H9 (cell line): ENCODE results near the gene SNED1. TPM values are rescaled to one million over a fixed set of nuclear protein-coding genes. Genes with fewer than 3 reads are reported as not detected.
"Not testable (repeated sequence)": the region's sequence is repeated elsewhere in the genome, so short reads cannot be mapped to it uniquely, and the experiment has no call there.

Source experiments
- DNase-seq: peaks from one replicate; pipeline ENCODE4 v3.0.0-alpha.2; 2017
- H2AFZ ChIP-seq: one replicate; pipeline ENCODE4 v1.6.1; 2013; ENCODE audit warnings: mild to moderate bottlenecking, low read length, control low read depth, moderate library complexity
- H2AK5ac ChIP-seq: 2 replicates; pipeline ENCODE4 v1.6.1; 2013; ENCODE audit warnings: low read length, control low read depth, mixed read lengths; ENCODE audit not compliant: insufficient read length
- H2BK120ac ChIP-seq: one replicate; pipeline ENCODE4 v1.6.1; 2013; ENCODE audit warnings: low read depth, mild to moderate bottlenecking, low read length, control low read depth, inconsistent platforms; ENCODE audit not compliant: poor library complexity, severe bottlenecking
- H2BK12ac ChIP-seq: 2 replicates; pipeline ENCODE4 v1.6.1; 2013; ENCODE audit warnings: low read length, control low read depth, mixed read lengths, low read depth; ENCODE audit not compliant: insufficient read length
- H2BK15ac ChIP-seq: 2 replicates; pipeline ENCODE4 v1.6.1; 2013; ENCODE audit warnings: low read depth, low read length, control low read depth
- H2BK20ac ChIP-seq: one replicate; pipeline ENCODE4 v1.6.1; 2013; ENCODE audit warnings: low read depth, mild to moderate bottlenecking, low read length, control low read depth, inconsistent platforms; ENCODE audit not compliant: poor library complexity, severe bottlenecking
- H2BK5ac ChIP-seq: 2 replicates; pipeline ENCODE4 v1.6.1; 2013; ENCODE audit warnings: low read length, control low read depth, mixed read lengths; ENCODE audit not compliant: insufficient read length
- H3K14ac ChIP-seq: 2 replicates; pipeline ENCODE4 v1.6.1; 2013; ENCODE audit warnings: low read length, control low read depth; ENCODE audit not compliant: insufficient read depth
- H3K18ac ChIP-seq: 2 replicates; pipeline ENCODE4 v1.6.1; 2013; ENCODE audit warnings: low read depth, mild to moderate bottlenecking, mixed read lengths, low read length, control low read depth; ENCODE audit not compliant: insufficient read length
- H3K23ac ChIP-seq: 2 replicates; pipeline ENCODE4 v1.6.1; 2013; ENCODE audit warnings: low read length, control low read depth, mixed read lengths, low read depth; ENCODE audit not compliant: insufficient read length
- H3K23me2 ChIP-seq: 2 replicates; pipeline ENCODE4 v1.6.1; 2013; ENCODE audit warnings: low read depth, mild to moderate bottlenecking, mixed read lengths, low read length, control low read depth; ENCODE audit not compliant: insufficient read length, poor library complexity, severe bottlenecking
- H3K27ac ChIP-seq: 2 replicates; pipeline ENCODE4 v1.5.1; 2013; ENCODE audit warnings: low read length, control low read depth, mixed read lengths, low read depth; ENCODE audit not compliant: insufficient read length
- H3K27me3 ChIP-seq: 2 replicates; pipeline ENCODE4 v1.6.1; 2013; ENCODE audit warnings: low read length, control low read depth, inconsistent platforms; ENCODE audit not compliant: insufficient read depth
- H3K4ac ChIP-seq: 2 replicates; pipeline ENCODE4 v1.6.1; 2013; ENCODE audit warnings: low read depth, mild to moderate bottlenecking, control low read depth, inconsistent platforms, low read length, moderate library complexity
- H3K4me1 ChIP-seq: 2 replicates; pipeline ENCODE4 v1.6.1; 2013; ENCODE audit warnings: low read length, control low read depth, inconsistent platforms; ENCODE audit not compliant: insufficient read depth
- H3K4me2 ChIP-seq: 2 replicates; pipeline ENCODE4 v1.6.1; 2013; ENCODE audit warnings: low read length, control low read depth, mixed read lengths; ENCODE audit not compliant: insufficient read length, insufficient read depth
- H3K56ac ChIP-seq: 2 replicates; pipeline ENCODE4 v1.6.1; 2013; ENCODE audit warnings: low read depth, mild to moderate bottlenecking, mixed read lengths, low read length, control low read depth; ENCODE audit not compliant: insufficient read length
- H3K79me1 ChIP-seq: 2 replicates; pipeline ENCODE4 v1.6.1; 2013; ENCODE audit warnings: low read depth, mild to moderate bottlenecking, moderate library complexity, low read length, control low read depth, inconsistent platforms; ENCODE audit not compliant: insufficient read depth, poor library complexity, severe bottlenecking
- H3K79me2 ChIP-seq: 2 replicates; pipeline ENCODE4 v1.6.1; 2013; ENCODE audit warnings: low read length, control low read depth, inconsistent platforms; ENCODE audit not compliant: insufficient read depth
- H3K9ac ChIP-seq: 2 replicates; pipeline ENCODE4 v1.6.1; 2013; ENCODE audit warnings: low read length, control low read depth, mixed read lengths; ENCODE audit not compliant: insufficient read length; ENCODE audit errors: extremely low read depth
- H3K9me3 ChIP-seq: one replicate; pipeline ENCODE4 v1.6.1; 2013; ENCODE audit warnings: low read depth, low read length, inconsistent platforms; ENCODE audit not compliant: control insufficient read depth
- H3T11ph ChIP-seq: one replicate; pipeline ENCODE4 v1.6.1; 2013; ENCODE audit warnings: mild to moderate bottlenecking, low read length, control low read depth, inconsistent platforms
- H4K20me1 ChIP-seq: one replicate; pipeline ENCODE4 v1.6.1; 2013; ENCODE audit not compliant: control insufficient read depth, insufficient read length, insufficient read depth
- H4K5ac ChIP-seq: 2 replicates; pipeline ENCODE4 v1.6.1; 2013; ENCODE audit warnings: low read depth, mild to moderate bottlenecking, mixed read lengths, low read length, control low read depth; ENCODE audit not compliant: insufficient read length
- H4K8ac ChIP-seq: replicated peaks from 2 replicates; pipeline ENCODE4 v1.6.1; 2013; ENCODE audit warnings: low read length, control low read depth, mixed read lengths, low read depth; ENCODE audit not compliant: insufficient read length
- H4K91ac ChIP-seq: 2 replicates; pipeline ENCODE4 v1.6.1; 2013; ENCODE audit warnings: low read depth, mild to moderate bottlenecking, moderate library complexity, mixed read lengths, low read length, control low read depth; ENCODE audit not compliant: insufficient read length
- H3K27ac Mint-ChIP-seq, 3 experiments: 2 replicates in 2 of 3; 3 replicates in 1 of 3; pipeline ENCODE4 v1.8.0; 2020 to 2021; ENCODE audit warnings: mixed read lengths in 3 of 3, mild to moderate bottlenecking in 1 of 3, moderate library complexity in 1 of 3
- H3K27me3 Mint-ChIP-seq: 2 replicates; pipeline ENCODE4 v1.8.0; 2021; ENCODE audit warnings: low read depth, mild to moderate bottlenecking, moderate library complexity, mixed read lengths
- H3K36me3 Mint-ChIP-seq, 3 experiments: 2 replicates in 2 of 3; 3 replicates in 1 of 3; pipeline ENCODE4 v1.8.0; 2020 to 2021; ENCODE audit warnings: low read depth in 3 of 3, mixed read lengths in 3 of 3; ENCODE audit not compliant: insufficient read depth in 1 of 3
- H3K4me1 Mint-ChIP-seq, 2 experiments: 2 replicates each; pipeline ENCODE4 v1.8.0; 2020; ENCODE audit warnings: mixed read lengths in 2 of 2
- H3K4me3 Mint-ChIP-seq, 2 experiments: 2 replicates in 1 of 2; 3 replicates in 1 of 2; pipeline ENCODE4 v1.8.0; 2020 to 2021; ENCODE audit warnings: mild to moderate bottlenecking in 2 of 2, mixed read lengths in 2 of 2, moderate library complexity in 1 of 2
- H3K9me3 Mint-ChIP-seq, 2 experiments: 2 replicates in 1 of 2; 3 replicates in 1 of 2; pipeline ENCODE4 v1.8.0; 2020; ENCODE audit warnings: mild to moderate bottlenecking in 2 of 2, mixed read lengths in 2 of 2, moderate library complexity in 1 of 2
- CTCF ChIP-seq: fragments of 200-600 bp; sonication (generic); conservative IDR thresholded peaks from 3 replicates; pipeline ENCODE4 v1.8.0; 2021; ENCODE audit warnings: antibody characterized with exemption, mild to moderate bottlenecking
- WGBS: extraction: QIAGEN DNeasy Blood & Tissue Kit; methylation state at CpG from one replicate; pipeline ENCODE4 v1.1.7; 2013; ENCODE audit warnings: missing lambda C conversion rate, low lambda C conversion rate, mixed read lengths; ENCODE audit not compliant: insufficient read length; ENCODE audit errors: extremely low coverage; 5-methylcytosine and 5-hydroxymethylcytosine counted together
- total RNA-seq: library from RNA; stranded (reverse); gene quantifications from 2 replicates; pipeline ENCODE4 v1.2.1, GENCODE V29; 2021

Gene SNED1
- total RNA-seq, 1 experiment from 2014 or later = 2.5 TPM

GRCh38 chr2:240974771-240975572, 23.4 kb upstream of the SNED1 start:
- H3K9me3 ChIP-seq = no peaks in the 10 kb centered on the region
- no peak overlapping the region for H3K14ac ChIP-seq
- H3K27ac ChIP-seq = no peak overlapping the region

GRCh38 chr2:240975903-240976302, 22.5 kb upstream of the SNED1 start:
- H2BK5ac ChIP-seq, H2BK15ac ChIP-seq, H3K23me2 ChIP-seq, H3T11ph ChIP-seq, H3K56ac ChIP-seq, H4K8ac ChIP-seq, DNase-seq, H2AK5ac ChIP-seq, H3K4ac ChIP-seq, H3K4me3 Mint-ChIP-seq, H2BK20ac ChIP-seq, H3K79me1 ChIP-seq, H3K27ac ChIP-seq, H3K36me3 Mint-ChIP-seq, H3K9ac ChIP-seq, H4K20me1 ChIP-seq, H4K5ac ChIP-seq, H3K23ac ChIP-seq, H3K27me3 ChIP-seq, H3K18ac ChIP-seq, H2BK12ac ChIP-seq, H3K9me3 Mint-ChIP-seq, H3K4me1 ChIP-seq, H2AFZ ChIP-seq, H3K4me1 Mint-ChIP-seq, H3K27ac Mint-ChIP-seq, H3K4me2 ChIP-seq, H2BK120ac ChIP-seq, H3K9me3 ChIP-seq, H3K79me2 ChIP-seq, H4K91ac ChIP-seq, H3K14ac ChIP-seq: not testable (repeated sequence)
- no CpG with 5 or more reads among the region's 4 CpGs for WGBS
- peaks cover 24% of the 10 kb centered on the region for H3K27me3 Mint-ChIP-seq

More at GRCh38 chr2:240974771-240975572, 23.4 kb upstream of the SNED1 start:
- Histone ChIP-seq H3K56ac (no peak overlapping the region), H3K18ac (no peak overlapping the region), H2BK12ac (no peak overlapping the region), H3K79me2 (no peaks in the 10 kb centered on the region), H2BK20ac (no peak overlapping the region), H3K23ac (no peak overlapping the region), H4K20me1 (no peaks in the 10 kb centered on the region), H2AFZ (no peak overlapping the region), H4K8ac (no peak overlapping the region), H3K79me1 (no peaks in the 10 kb centered on the region), H2BK15ac (no peak overlapping the region), H2BK5ac (no peak overlapping the region), H3K9ac (no peak overlapping the region), H3K4ac (no peak overlapping the region), H3K4me1 (no peaks in the 10 kb centered on the region), H2AK5ac (no peak overlapping the region), H3K27me3 (no peaks in the 10 kb centered on the region), H3K4me2 (no peak overlapping the region), H4K5ac (no peak overlapping the region), H4K91ac (no peak overlapping the region), H2BK120ac (no peak overlapping the region), H3K23me2 (no peaks in the 10 kb centered on the region), H3T11ph (no peak overlapping the region)
- Mint-ChIP-seq H3K9me3 (no peaks in the 10 kb centered on the region), H3K4me3 (no peak overlapping the region), H3K36me3 (no peaks in the 10 kb centered on the region; a peak in 1 of 7 replicates), H3K27ac (no peak overlapping the region; a peak in 1 of 7 replicates), H3K27me3 (peaks cover 24% of the 10 kb centered on the region), H3K4me1 (no peaks in the 10 kb centered on the region)
- no peak for TF ChIP-seq CTCF
- no CpG with 5 or more reads among the region's 10 CpGs for WGBS
- DNase-seq = no peak
